Iris pigment epithelial cell (primary cell): ENCODE data around the gene RBFOX2.
"Not testable (repeated sequence)": the region's sequence is repeated elsewhere in the genome, so short reads cannot be mapped to it uniquely, and the experiment has no call there.

Source experiments
- DNase-seq: peaks from one replicate; pipeline ENCODE4 v3.0.0-alpha.2; 2011; ENCODE audit warnings: low read depth

The RBFOX2 gene

GRCh38 chr22:36042240-36042639, 13.6 kb upstream of the RBFOX2 start:
- DNase-seq, result no peak

GRCh38 chr22:36039125-36039524, 10.5 kb upstream of the RBFOX2 start:
- no peak for DNase-seq

- no peak for DNase-seq
Measured at GRCh38 chr22:36037102-36037758, 8.6 kb upstream of the RBFOX2 start.

GRCh38 chr22:36036167-36036624, 7.6 kb upstream of the RBFOX2 start:
- DNase-seq, result no peak

GRCh38 chr22:36032611-36033010, 4.0 kb upstream of the RBFOX2 start:
- DNase-seq, result no peak

- DNase-seq, result no peak
Measured at GRCh38 chr22:36029406-36029755, 757 bp upstream of the RBFOX2 start.

- DNase-seq, result no peak
Measured at GRCh38 chr22:36027935-36028645, 534 bp downstream of the RBFOX2 start.

GRCh38 chr22:36027579-36027934, 1.1 kb downstream of the RBFOX2 start:
- no peak for DNase-seq

- DNase-seq, result peak; percentile 36
Measured at GRCh38 chr22:36026741-36027140, 1.9 kb downstream of the RBFOX2 start.

- no peak for DNase-seq
Measured at GRCh38 chr22:36022697-36023096, 5.9 kb downstream of the RBFOX2 start.

- peak; percentile 78 for DNase-seq
Measured at GRCh38 chr22:36022162-36022561, 6.5 kb downstream of the RBFOX2 start.

- peak; percentile 22 for DNase-seq
Measured at GRCh38 chr22:36021606-36022153, 6.9 kb downstream of the RBFOX2 start.

GRCh38 chr22:36020865-36021264, 7.8 kb downstream of the RBFOX2 start:
- DNase-seq, result not testable (repeated sequence)

- DNase-seq, result no peak
Measured at GRCh38 chr22:36017651-36018091, 11.0 kb downstream of the RBFOX2 start.

GRCh38 chr22:36016684-36017083, 11.9 kb downstream of the RBFOX2 start:
- DNase-seq, result no peak

- DNase-seq, result no peak
Measured at GRCh38 chr22:36015811-36016529, 12.7 kb downstream of the RBFOX2 start.

- DNase-seq, result no peak
Measured at GRCh38 chr22:36015155-36015810, 13.3 kb downstream of the RBFOX2 start.

- no peak for DNase-seq
Measured at GRCh38 chr22:36014546-36015074, 14.0 kb downstream of the RBFOX2 start.

- DNase-seq, result no peak
Measured at GRCh38 chr22:36012332-36012731, 16.3 kb downstream of the RBFOX2 start.

- peak; percentile 81 for DNase-seq
Measured at GRCh38 chr22:36010882-36011281, 17.7 kb downstream of the RBFOX2 start.

GRCh38 chr22:36010090-36010489, 18.5 kb downstream of the RBFOX2 start:
- no peak for DNase-seq

- DNase-seq, result peak; percentile 53
Measured at GRCh38 chr22:36009085-36009484, 19.5 kb downstream of the RBFOX2 start.
